H9 (cell line): ENCODE data around the gene NAIP. TPM values are rescaled to one million over a fixed set of nuclear protein-coding genes. Genes with fewer than 3 reads are reported as not detected.
"Not testable (repeated sequence)": the region's sequence is repeated elsewhere in the genome, so short reads cannot be mapped to it uniquely, and the experiment has no call there.

Source experiments
- DNase-seq: peaks from one replicate; pipeline ENCODE4 v3.0.0-alpha.2; 2017
- H2AFZ ChIP-seq: one replicate; pipeline ENCODE4 v1.6.1; 2013; ENCODE audit warnings: mild to moderate bottlenecking, low read length, control low read depth, moderate library complexity
- H2AK5ac ChIP-seq: 2 replicates; pipeline ENCODE4 v1.6.1; 2013; ENCODE audit warnings: low read length, control low read depth, mixed read lengths; ENCODE audit not compliant: insufficient read length
- H2BK120ac ChIP-seq: one replicate; pipeline ENCODE4 v1.6.1; 2013; ENCODE audit warnings: low read depth, mild to moderate bottlenecking, low read length, control low read depth, inconsistent platforms; ENCODE audit not compliant: poor library complexity, severe bottlenecking
- H2BK12ac ChIP-seq: 2 replicates; pipeline ENCODE4 v1.6.1; 2013; ENCODE audit warnings: low read length, control low read depth, mixed read lengths, low read depth; ENCODE audit not compliant: insufficient read length
- H2BK15ac ChIP-seq: 2 replicates; pipeline ENCODE4 v1.6.1; 2013; ENCODE audit warnings: low read depth, low read length, control low read depth
- H2BK20ac ChIP-seq: one replicate; pipeline ENCODE4 v1.6.1; 2013; ENCODE audit warnings: low read depth, mild to moderate bottlenecking, low read length, control low read depth, inconsistent platforms; ENCODE audit not compliant: poor library complexity, severe bottlenecking
- H2BK5ac ChIP-seq: 2 replicates; pipeline ENCODE4 v1.6.1; 2013; ENCODE audit warnings: low read length, control low read depth, mixed read lengths; ENCODE audit not compliant: insufficient read length
- H3K14ac ChIP-seq: 2 replicates; pipeline ENCODE4 v1.6.1; 2013; ENCODE audit warnings: low read length, control low read depth; ENCODE audit not compliant: insufficient read depth
- H3K18ac ChIP-seq: 2 replicates; pipeline ENCODE4 v1.6.1; 2013; ENCODE audit warnings: low read depth, mild to moderate bottlenecking, mixed read lengths, low read length, control low read depth; ENCODE audit not compliant: insufficient read length
- H3K23ac ChIP-seq: 2 replicates; pipeline ENCODE4 v1.6.1; 2013; ENCODE audit warnings: low read length, control low read depth, mixed read lengths, low read depth; ENCODE audit not compliant: insufficient read length
- H3K23me2 ChIP-seq: 2 replicates; pipeline ENCODE4 v1.6.1; 2013; ENCODE audit warnings: low read depth, mild to moderate bottlenecking, mixed read lengths, low read length, control low read depth; ENCODE audit not compliant: insufficient read length, poor library complexity, severe bottlenecking
- H3K27ac ChIP-seq: 2 replicates; pipeline ENCODE4 v1.5.1; 2013; ENCODE audit warnings: low read length, control low read depth, mixed read lengths, low read depth; ENCODE audit not compliant: insufficient read length
- H3K27me3 ChIP-seq: 2 replicates; pipeline ENCODE4 v1.6.1; 2013; ENCODE audit warnings: low read length, control low read depth, inconsistent platforms; ENCODE audit not compliant: insufficient read depth
- H3K4ac ChIP-seq: 2 replicates; pipeline ENCODE4 v1.6.1; 2013; ENCODE audit warnings: low read depth, mild to moderate bottlenecking, control low read depth, inconsistent platforms, low read length, moderate library complexity
- H3K4me1 ChIP-seq: 2 replicates; pipeline ENCODE4 v1.6.1; 2013; ENCODE audit warnings: low read length, control low read depth, inconsistent platforms; ENCODE audit not compliant: insufficient read depth
- H3K4me2 ChIP-seq: 2 replicates; pipeline ENCODE4 v1.6.1; 2013; ENCODE audit warnings: low read length, control low read depth, mixed read lengths; ENCODE audit not compliant: insufficient read length, insufficient read depth
- H3K56ac ChIP-seq: 2 replicates; pipeline ENCODE4 v1.6.1; 2013; ENCODE audit warnings: low read depth, mild to moderate bottlenecking, mixed read lengths, low read length, control low read depth; ENCODE audit not compliant: insufficient read length
- H3K79me1 ChIP-seq: 2 replicates; pipeline ENCODE4 v1.6.1; 2013; ENCODE audit warnings: low read depth, mild to moderate bottlenecking, moderate library complexity, low read length, control low read depth, inconsistent platforms; ENCODE audit not compliant: insufficient read depth, poor library complexity, severe bottlenecking
- H3K79me2 ChIP-seq: 2 replicates; pipeline ENCODE4 v1.6.1; 2013; ENCODE audit warnings: low read length, control low read depth, inconsistent platforms; ENCODE audit not compliant: insufficient read depth
- H3K9ac ChIP-seq: 2 replicates; pipeline ENCODE4 v1.6.1; 2013; ENCODE audit warnings: low read length, control low read depth, mixed read lengths; ENCODE audit not compliant: insufficient read length; ENCODE audit errors: extremely low read depth
- H3K9me3 ChIP-seq: one replicate; pipeline ENCODE4 v1.6.1; 2013; ENCODE audit warnings: low read depth, low read length, inconsistent platforms; ENCODE audit not compliant: control insufficient read depth
- H3T11ph ChIP-seq: one replicate; pipeline ENCODE4 v1.6.1; 2013; ENCODE audit warnings: mild to moderate bottlenecking, low read length, control low read depth, inconsistent platforms
- H4K20me1 ChIP-seq: one replicate; pipeline ENCODE4 v1.6.1; 2013; ENCODE audit not compliant: control insufficient read depth, insufficient read length, insufficient read depth
- H4K5ac ChIP-seq: 2 replicates; pipeline ENCODE4 v1.6.1; 2013; ENCODE audit warnings: low read depth, mild to moderate bottlenecking, mixed read lengths, low read length, control low read depth; ENCODE audit not compliant: insufficient read length
- H4K8ac ChIP-seq: replicated peaks from 2 replicates; pipeline ENCODE4 v1.6.1; 2013; ENCODE audit warnings: low read length, control low read depth, mixed read lengths, low read depth; ENCODE audit not compliant: insufficient read length
- H4K91ac ChIP-seq: 2 replicates; pipeline ENCODE4 v1.6.1; 2013; ENCODE audit warnings: low read depth, mild to moderate bottlenecking, moderate library complexity, mixed read lengths, low read length, control low read depth; ENCODE audit not compliant: insufficient read length
- H3K27ac Mint-ChIP-seq, 3 experiments: 2 replicates in 2 of 3; 3 replicates in 1 of 3; pipeline ENCODE4 v1.8.0; 2020 to 2021; ENCODE audit warnings: mixed read lengths in 3 of 3, mild to moderate bottlenecking in 1 of 3, moderate library complexity in 1 of 3
- H3K27me3 Mint-ChIP-seq: 2 replicates; pipeline ENCODE4 v1.8.0; 2021; ENCODE audit warnings: low read depth, mild to moderate bottlenecking, moderate library complexity, mixed read lengths
- H3K36me3 Mint-ChIP-seq, 3 experiments: 2 replicates in 2 of 3; 3 replicates in 1 of 3; pipeline ENCODE4 v1.8.0; 2020 to 2021; ENCODE audit warnings: low read depth in 3 of 3, mixed read lengths in 3 of 3; ENCODE audit not compliant: insufficient read depth in 1 of 3
- H3K4me1 Mint-ChIP-seq, 2 experiments: 2 replicates each; pipeline ENCODE4 v1.8.0; 2020; ENCODE audit warnings: mixed read lengths in 2 of 2
- H3K4me3 Mint-ChIP-seq, 2 experiments: 2 replicates in 1 of 2; 3 replicates in 1 of 2; pipeline ENCODE4 v1.8.0; 2020 to 2021; ENCODE audit warnings: mild to moderate bottlenecking in 2 of 2, mixed read lengths in 2 of 2, moderate library complexity in 1 of 2
- H3K9me3 Mint-ChIP-seq, 2 experiments: 2 replicates in 1 of 2; 3 replicates in 1 of 2; pipeline ENCODE4 v1.8.0; 2020; ENCODE audit warnings: mild to moderate bottlenecking in 2 of 2, mixed read lengths in 2 of 2, moderate library complexity in 1 of 2
- WGBS: extraction: QIAGEN DNeasy Blood & Tissue Kit; methylation state at CpG from one replicate; pipeline ENCODE4 v1.1.7; 2013; ENCODE audit warnings: missing lambda C conversion rate, low lambda C conversion rate, mixed read lengths; ENCODE audit not compliant: insufficient read length; ENCODE audit errors: extremely low coverage; 5-methylcytosine and 5-hydroxymethylcytosine counted together
- total RNA-seq: library from RNA; stranded (reverse); gene quantifications from 2 replicates; pipeline ENCODE4 v1.2.1, GENCODE V29; 2021

Gene NAIP
- total RNA-seq, 1 experiment from 2014 or later = 2.8 TPM

DNA sequence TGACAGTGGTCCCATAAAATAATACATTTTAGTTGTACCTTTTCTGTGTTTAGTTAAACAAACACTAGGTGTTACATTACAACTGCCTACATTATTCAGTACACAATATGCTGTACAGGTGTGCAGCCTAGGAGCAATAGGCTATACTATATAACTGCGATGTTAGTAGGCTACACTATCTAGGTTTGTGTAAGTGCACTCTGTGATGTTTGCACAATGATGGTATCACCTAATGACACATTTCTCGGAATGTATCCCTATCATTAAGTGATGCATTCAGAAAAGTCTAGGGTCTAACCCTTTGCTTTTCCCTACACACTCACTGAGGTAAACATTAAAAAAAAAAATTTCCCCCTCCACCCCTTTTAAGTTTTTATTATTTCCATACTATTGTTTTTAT is 19.7 kb upstream of the NAIP start:
- H3K9me3 ChIP-seq, H2BK12ac ChIP-seq, H4K20me1 ChIP-seq, H3K27me3 ChIP-seq, H3K79me2 ChIP-seq, H2BK120ac ChIP-seq, H2BK20ac ChIP-seq, H3K4me1 Mint-ChIP-seq, H2BK5ac ChIP-seq, H3K27ac Mint-ChIP-seq, H3K36me3 Mint-ChIP-seq, H2BK15ac ChIP-seq, H3K18ac ChIP-seq, DNase-seq, H3K4me2 ChIP-seq, H2AK5ac ChIP-seq, H3K14ac ChIP-seq, H3K4ac ChIP-seq, H3K4me3 Mint-ChIP-seq, H3K27ac ChIP-seq, H4K8ac ChIP-seq, H3K27me3 Mint-ChIP-seq, H4K91ac ChIP-seq, H3K9me3 Mint-ChIP-seq, H3K9ac ChIP-seq, H3K79me1 ChIP-seq, H3K23me2 ChIP-seq, H4K5ac ChIP-seq, H3T11ph ChIP-seq, H2AFZ ChIP-seq, H3K23ac ChIP-seq, H3K4me1 ChIP-seq, H3K56ac ChIP-seq: not testable (repeated sequence)
- WGBS = no CpG with 5 or more reads among the region's 2 CpGs

DNA sequence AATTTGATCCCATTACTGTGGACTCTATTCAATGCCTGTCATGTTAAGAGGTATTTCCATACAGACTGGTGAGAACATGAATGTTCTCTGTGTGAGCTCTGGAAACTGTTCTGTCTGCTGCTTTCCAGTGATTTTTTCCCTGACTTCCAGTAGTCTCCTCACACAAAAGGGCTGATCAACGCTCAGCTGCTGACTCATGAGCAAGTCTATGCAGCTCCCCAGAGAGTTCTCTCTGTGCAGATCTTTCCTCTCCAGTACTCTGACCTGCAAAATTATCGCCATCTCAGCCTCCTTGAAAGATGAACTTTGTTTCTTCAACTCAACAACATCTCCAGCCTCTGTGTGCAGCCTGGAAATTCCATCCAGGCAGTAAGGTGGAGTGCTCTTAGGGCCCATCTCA is 19.0 kb upstream of the NAIP start:
- not testable (repeated sequence) for H3K27me3 Mint-ChIP-seq

More for the DNA sequence above, 19.0 kb upstream of the NAIP start:
- not testable (repeated sequence) for H3K4ac ChIP-seq, H3K9ac ChIP-seq, H4K8ac ChIP-seq, DNase-seq, H3K4me2 ChIP-seq, H3K23ac ChIP-seq, H3K9me3 Mint-ChIP-seq, H3K36me3 Mint-ChIP-seq, H3K27ac ChIP-seq, H2BK12ac ChIP-seq, H2BK120ac ChIP-seq, H3K14ac ChIP-seq, H2BK15ac ChIP-seq, H3K9me3 ChIP-seq, H2AK5ac ChIP-seq, H3K27ac Mint-ChIP-seq, H3K56ac ChIP-seq, H3K4me1 ChIP-seq, H3K27me3 ChIP-seq, H3T11ph ChIP-seq, H3K4me3 Mint-ChIP-seq, H3K18ac ChIP-seq, H4K20me1 ChIP-seq, H2BK20ac ChIP-seq, H3K23me2 ChIP-seq, H4K91ac ChIP-seq, H2AFZ ChIP-seq, H3K79me2 ChIP-seq, H4K5ac ChIP-seq, H3K79me1 ChIP-seq, H3K4me1 Mint-ChIP-seq, H2BK5ac ChIP-seq
- WGBS = no CpG with 5 or more reads among the region's 2 CpGs
